ENCODE measurements around the gene SULT1A3.
"Not testable (repeated sequence)": the region's sequence is repeated elsewhere in the genome, so short reads cannot be mapped to it uniquely, and the experiment has no call there.

DNA sequence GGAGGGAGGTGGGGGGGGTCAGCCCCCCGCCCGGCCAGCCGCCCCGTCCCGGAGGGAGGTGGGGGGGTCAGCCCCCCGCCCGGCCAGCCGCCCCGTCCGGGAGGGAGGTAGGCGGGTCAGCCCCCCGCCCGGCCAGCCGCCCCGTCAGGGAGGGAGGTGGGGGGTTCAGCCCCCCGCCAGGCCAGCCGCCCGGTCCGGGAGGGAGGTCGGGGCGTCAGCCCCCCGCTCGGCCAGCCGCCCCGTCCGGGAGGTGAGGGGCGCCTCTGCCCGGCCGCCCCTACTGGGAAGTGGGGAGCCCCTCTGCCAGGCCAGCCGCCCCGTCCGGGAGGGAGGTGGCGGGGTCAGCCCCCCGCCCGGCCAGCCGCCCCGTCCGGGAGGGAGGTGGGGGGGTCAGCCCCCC, 29.6 kb upstream of the SULT1A3 start:
- TF ChIP-seq, protein P1, sequence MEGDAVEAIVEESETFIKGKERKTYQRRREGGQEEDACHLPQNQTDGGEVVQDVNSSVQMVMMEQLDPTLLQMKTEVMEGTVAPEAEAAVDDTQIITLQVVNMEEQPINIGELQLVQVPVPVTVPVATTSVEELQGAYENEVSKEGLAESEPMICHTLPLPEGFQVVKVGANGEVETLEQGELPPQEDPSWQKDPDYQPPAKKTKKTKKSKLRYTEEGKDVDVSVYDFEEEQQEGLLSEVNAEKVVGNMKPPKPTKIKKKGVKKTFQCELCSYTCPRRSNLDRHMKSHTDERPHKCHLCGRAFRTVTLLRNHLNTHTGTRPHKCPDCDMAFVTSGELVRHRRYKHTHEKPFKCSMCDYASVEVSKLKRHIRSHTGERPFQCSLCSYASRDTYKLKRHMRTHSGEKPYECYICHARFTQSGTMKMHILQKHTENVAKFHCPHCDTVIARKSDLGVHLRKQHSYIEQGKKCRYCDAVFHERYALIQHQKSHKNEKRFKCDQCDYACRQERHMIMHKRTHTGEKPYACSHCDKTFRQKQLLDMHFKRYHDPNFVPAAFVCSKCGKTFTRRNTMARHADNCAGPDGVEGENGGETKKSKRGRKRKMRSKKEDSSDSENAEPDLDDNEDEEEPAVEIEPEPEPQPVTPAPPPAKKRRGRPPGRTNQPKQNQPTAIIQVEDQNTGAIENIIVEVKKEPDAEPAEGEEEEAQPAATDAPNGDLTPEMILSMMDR (conservative IDR thresholded peaks at IDR 0.05; ENCODE audit: low read depth in 2 of 2), result not testable (repeated sequence)
- TF ChIP-seq POLR2AphosphoS5 (IDR thresholded peaks at IDR 0.05; ENCODE audit: low read depth); STAT1 (IDR thresholded peaks at IDR 0.05; ENCODE audit: unreplicated experiment); EZH2 (IDR thresholded peaks at IDR 0.05; ENCODE audit: low read depth, unreplicated experiment); EZH2phosphoT487 (IDR thresholded peaks at IDR 0.05; ENCODE audit: unreplicated experiment); ZNF331 (CRISPR knock-in tag; IDR thresholded peaks at IDR 0.05; ENCODE audit: low read depth); CREB1 (CRISPR knock-in tag; IDR thresholded peaks at IDR 0.05; ENCODE audit: low read depth); JUNB (IDR thresholded peaks at IDR 0.05; ENCODE audit: unreplicated experiment); NANOG (IDR thresholded peaks at IDR 0.05; ENCODE audit: borderline replicate concordance); ZNF114 (CRISPR knock-in tag; IDR thresholded peaks at IDR 0.05): not testable (repeated sequence)
- TF ChIP-seq, protein P2, sequence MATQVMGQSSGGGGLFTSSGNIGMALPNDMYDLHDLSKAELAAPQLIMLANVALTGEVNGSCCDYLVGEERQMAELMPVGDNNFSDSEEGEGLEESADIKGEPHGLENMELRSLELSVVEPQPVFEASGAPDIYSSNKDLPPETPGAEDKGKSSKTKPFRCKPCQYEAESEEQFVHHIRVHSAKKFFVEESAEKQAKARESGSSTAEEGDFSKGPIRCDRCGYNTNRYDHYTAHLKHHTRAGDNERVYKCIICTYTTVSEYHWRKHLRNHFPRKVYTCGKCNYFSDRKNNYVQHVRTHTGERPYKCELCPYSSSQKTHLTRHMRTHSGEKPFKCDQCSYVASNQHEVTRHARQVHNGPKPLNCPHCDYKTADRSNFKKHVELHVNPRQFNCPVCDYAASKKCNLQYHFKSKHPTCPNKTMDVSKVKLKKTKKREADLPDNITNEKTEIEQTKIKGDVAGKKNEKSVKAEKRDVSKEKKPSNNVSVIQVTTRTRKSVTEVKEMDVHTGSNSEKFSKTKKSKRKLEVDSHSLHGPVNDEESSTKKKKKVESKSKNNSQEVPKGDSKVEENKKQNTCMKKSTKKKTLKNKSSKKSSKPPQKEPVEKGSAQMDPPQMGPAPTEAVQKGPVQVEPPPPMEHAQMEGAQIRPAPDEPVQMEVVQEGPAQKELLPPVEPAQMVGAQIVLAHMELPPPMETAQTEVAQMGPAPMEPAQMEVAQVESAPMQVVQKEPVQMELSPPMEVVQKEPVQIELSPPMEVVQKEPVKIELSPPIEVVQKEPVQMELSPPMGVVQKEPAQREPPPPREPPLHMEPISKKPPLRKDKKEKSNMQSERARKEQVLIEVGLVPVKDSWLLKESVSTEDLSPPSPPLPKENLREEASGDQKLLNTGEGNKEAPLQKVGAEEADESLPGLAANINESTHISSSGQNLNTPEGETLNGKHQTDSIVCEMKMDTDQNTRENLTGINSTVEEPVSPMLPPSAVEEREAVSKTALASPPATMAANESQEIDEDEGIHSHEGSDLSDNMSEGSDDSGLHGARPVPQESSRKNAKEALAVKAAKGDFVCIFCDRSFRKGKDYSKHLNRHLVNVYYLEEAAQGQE (IDR thresholded peaks at IDR 0.05; ENCODE audit: unreplicated experiment), result not testable (repeated sequence)
- TF ChIP-seq, protein P3, sequence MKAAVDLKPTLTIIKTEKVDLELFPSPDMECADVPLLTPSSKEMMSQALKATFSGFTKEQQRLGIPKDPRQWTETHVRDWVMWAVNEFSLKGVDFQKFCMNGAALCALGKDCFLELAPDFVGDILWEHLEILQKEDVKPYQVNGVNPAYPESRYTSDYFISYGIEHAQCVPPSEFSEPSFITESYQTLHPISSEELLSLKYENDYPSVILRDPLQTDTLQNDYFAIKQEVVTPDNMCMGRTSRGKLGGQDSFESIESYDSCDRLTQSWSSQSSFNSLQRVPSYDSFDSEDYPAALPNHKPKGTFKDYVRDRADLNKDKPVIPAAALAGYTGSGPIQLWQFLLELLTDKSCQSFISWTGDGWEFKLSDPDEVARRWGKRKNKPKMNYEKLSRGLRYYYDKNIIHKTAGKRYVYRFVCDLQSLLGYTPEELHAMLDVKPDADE (IDR thresholded peaks at IDR 0.05), result not testable (repeated sequence)
- TF ChIP-seq, protein P4, sequence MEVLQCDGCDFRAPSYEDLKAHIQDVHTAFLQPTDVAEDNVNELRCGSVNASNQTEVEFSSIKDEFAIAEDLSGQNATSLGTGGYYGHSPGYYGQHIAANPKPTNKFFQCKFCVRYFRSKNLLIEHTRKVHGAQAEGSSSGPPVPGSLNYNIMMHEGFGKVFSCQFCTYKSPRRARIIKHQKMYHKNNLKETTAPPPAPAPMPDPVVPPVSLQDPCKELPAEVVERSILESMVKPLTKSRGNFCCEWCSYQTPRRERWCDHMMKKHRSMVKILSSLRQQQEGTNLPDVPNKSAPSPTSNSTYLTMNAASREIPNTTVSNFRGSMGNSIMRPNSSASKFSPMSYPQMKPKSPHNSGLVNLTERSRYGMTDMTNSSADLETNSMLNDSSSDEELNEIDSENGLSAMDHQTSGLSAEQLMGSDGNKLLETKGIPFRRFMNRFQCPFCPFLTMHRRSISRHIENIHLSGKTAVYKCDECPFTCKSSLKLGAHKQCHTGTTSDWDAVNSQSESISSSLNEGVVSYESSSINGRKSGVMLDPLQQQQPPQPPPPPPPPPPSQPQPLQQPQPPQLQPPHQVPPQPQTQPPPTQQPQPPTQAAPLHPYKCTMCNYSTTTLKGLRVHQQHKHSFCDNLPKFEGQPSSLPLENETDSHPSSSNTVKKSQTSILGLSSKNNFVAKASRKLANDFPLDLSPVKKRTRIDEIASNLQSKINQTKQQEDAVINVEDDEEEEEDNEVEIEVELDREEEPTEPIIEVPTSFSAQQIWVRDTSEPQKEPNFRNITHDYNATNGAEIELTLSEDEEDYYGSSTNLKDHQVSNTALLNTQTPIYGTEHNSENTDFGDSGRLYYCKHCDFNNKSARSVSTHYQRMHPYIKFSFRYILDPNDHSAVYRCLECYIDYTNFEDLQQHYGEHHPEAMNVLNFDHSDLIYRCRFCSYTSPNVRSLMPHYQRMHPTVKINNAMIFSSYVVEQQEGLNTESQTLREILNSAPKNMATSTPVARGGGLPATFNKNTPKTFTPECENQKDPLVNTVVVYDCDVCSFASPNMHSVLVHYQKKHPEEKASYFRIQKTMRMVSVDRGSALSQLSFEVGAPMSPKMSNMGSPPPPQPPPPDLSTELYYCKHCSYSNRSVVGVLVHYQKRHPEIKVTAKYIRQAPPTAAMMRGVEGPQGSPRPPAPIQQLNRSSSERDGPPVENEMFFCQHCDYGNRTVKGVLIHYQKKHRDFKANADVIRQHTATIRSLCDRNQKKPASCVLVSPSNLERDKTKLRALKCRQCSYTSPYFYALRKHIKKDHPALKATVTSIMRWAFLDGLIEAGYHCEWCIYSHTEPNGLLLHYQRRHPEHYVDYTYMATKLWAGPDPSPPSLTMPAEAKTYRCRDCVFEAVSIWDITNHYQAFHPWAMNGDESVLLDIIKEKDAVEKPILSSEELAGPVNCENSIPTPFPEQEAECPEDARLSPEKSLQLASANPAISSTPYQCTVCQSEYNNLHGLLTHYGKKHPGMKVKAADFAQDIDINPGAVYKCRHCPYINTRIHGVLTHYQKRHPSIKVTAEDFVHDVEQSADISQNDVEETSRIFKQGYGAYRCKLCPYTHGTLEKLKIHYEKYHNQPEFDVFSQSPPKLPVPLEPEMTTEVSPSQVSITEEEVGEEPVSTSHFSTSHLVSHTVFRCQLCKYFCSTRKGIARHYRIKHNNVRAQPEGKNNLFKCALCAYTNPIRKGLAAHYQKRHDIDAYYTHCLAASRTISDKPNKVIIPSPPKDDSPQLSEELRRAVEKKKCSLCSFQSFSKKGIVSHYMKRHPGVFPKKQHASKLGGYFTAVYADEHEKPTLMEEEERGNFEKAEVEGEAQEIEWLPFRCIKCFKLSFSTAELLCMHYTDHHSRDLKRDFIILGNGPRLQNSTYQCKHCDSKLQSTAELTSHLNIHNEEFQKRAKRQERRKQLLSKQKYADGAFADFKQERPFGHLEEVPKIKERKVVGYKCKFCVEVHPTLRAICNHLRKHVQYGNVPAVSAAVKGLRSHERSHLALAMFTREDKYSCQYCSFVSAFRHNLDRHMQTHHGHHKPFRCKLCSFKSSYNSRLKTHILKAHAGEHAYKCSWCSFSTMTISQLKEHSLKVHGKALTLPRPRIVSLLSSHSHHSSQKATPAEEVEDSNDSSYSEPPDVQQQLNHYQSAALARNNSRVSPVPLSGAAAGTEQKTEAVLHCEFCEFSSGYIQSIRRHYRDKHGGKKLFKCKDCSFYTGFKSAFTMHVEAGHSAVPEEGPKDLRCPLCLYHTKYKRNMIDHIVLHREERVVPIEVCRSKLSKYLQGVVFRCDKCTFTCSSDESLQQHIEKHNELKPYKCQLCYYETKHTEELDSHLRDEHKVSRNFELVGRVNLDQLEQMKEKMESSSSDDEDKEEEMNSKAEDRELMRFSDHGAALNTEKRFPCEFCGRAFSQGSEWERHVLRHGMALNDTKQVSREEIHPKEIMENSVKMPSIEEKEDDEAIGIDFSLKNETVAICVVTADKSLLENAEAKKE (CRISPR knock-in tag; IDR thresholded peaks at IDR 0.05), result not testable (repeated sequence)
